Measurements from ENCODE around the gene SH3BP5.
"Not testable (repeated sequence)": the region's sequence is repeated elsewhere in the genome, so short reads cannot be mapped to it uniquely, and the experiment has no call there.

The SH3BP5 gene

GRCh38 chr3:15332405-15333098 lies at the start of gene SH3BP5:
Gene SH3BP5, minus strand, starts transcription at chr3:15332586. Its CDS starts 178 bp downstream, at chr3:15332408.
- no peak for DNase-seq (ENCODE audit: low read depth, low spot score)

- no peak for DNase-seq (ENCODE audit: low read depth, low spot score)
Measured at GRCh38 chr3:15380980-15381890, 48.8 kb upstream of the SH3BP5 start.

GRCh38 chr3:15377961-15378791 lies 45.8 kb upstream of the SH3BP5 start:
- DNase-seq (ENCODE audit: low read depth, low spot score), result peak; percentile 90

GRCh38 chr3:15375461-15376000 lies 43.1 kb upstream of the SH3BP5 start:
- DNase-seq (ENCODE audit: low read depth, low spot score), result no peak

GRCh38 chr3:15372918-15373317 lies 40.5 kb upstream of the SH3BP5 start:
- no peak for DNase-seq (ENCODE audit: low read depth, low spot score)

- no peak for DNase-seq (ENCODE audit: low read depth, low spot score)
Measured at GRCh38 chr3:15368561-15369135, 36.3 kb upstream of the SH3BP5 start.

- no peak for DNase-seq (ENCODE audit: low read depth, low spot score)
Measured at GRCh38 chr3:15367059-15367458, 34.7 kb upstream of the SH3BP5 start.

- not testable (repeated sequence) for DNase-seq (ENCODE audit: low read depth, low spot score)
Measured at GRCh38 chr3:15364078-15364477, 31.7 kb upstream of the SH3BP5 start.

GRCh38 chr3:15361494-15362214 lies 29.3 kb upstream of the SH3BP5 start:
- DNase-seq (ENCODE audit: low read depth, low spot score), result no peak

- peak; percentile 63 for DNase-seq (ENCODE audit: low read depth, low spot score)
Measured at GRCh38 chr3:15360788-15361493, 28.6 kb upstream of the SH3BP5 start.

GRCh38 chr3:15359677-15360397 lies 27.5 kb upstream of the SH3BP5 start:
- DNase-seq (ENCODE audit: low read depth, low spot score), result no peak

- not testable (repeated sequence) for DNase-seq (ENCODE audit: low read depth, low spot score)
Measured at GRCh38 chr3:15356651-15357061, 24.3 kb upstream of the SH3BP5 start.

- no peak for DNase-seq (ENCODE audit: low read depth, low spot score)
Measured at GRCh38 chr3:15356176-15356575, 23.8 kb upstream of the SH3BP5 start.

- DNase-seq (ENCODE audit: low read depth, low spot score), result no peak
Measured at GRCh38 chr3:15355086-15355485, 22.7 kb upstream of the SH3BP5 start.

- DNase-seq (ENCODE audit: low read depth, low spot score), result no peak
Measured at GRCh38 chr3:15354485-15354884, 22.1 kb upstream of the SH3BP5 start.

GRCh38 chr3:15350141-15350540 lies 17.8 kb upstream of the SH3BP5 start:
- no peak for DNase-seq (ENCODE audit: low read depth, low spot score)

- DNase-seq (ENCODE audit: low read depth, low spot score), result not testable (repeated sequence)
Measured at GRCh38 chr3:15349438-15349837, 17.1 kb upstream of the SH3BP5 start.

GRCh38 chr3:15348246-15348645 lies 15.9 kb upstream of the SH3BP5 start:
- DNase-seq (ENCODE audit: low read depth, low spot score), result no peak

GRCh38 chr3:15347737-15348110 lies 15.3 kb upstream of the SH3BP5 start:
- no peak for DNase-seq (ENCODE audit: low read depth, low spot score)

All from smooth muscle cell of the brain vasculature (primary cell).